H9 (cell line): Measurements from ENCODE around the gene S100A16. TPM values are rescaled to one million over a fixed set of nuclear protein-coding genes. Genes with fewer than 3 reads are reported as not detected.
A peak's percentile ranks its signal among the peaks of the same experiment; 100 is the strongest.

Source experiments
- DNase-seq: peaks from one replicate; pipeline ENCODE4 v3.0.0-alpha.2; 2017
- H2AFZ ChIP-seq: one replicate; pipeline ENCODE4 v1.6.1; 2013; ENCODE audit warnings: mild to moderate bottlenecking, low read length, control low read depth, moderate library complexity
- H2AK5ac ChIP-seq: 2 replicates; pipeline ENCODE4 v1.6.1; 2013; ENCODE audit warnings: low read length, control low read depth, mixed read lengths; ENCODE audit not compliant: insufficient read length
- H2BK120ac ChIP-seq: one replicate; pipeline ENCODE4 v1.6.1; 2013; ENCODE audit warnings: low read depth, mild to moderate bottlenecking, low read length, control low read depth, inconsistent platforms; ENCODE audit not compliant: poor library complexity, severe bottlenecking
- H2BK12ac ChIP-seq: 2 replicates; pipeline ENCODE4 v1.6.1; 2013; ENCODE audit warnings: low read length, control low read depth, mixed read lengths, low read depth; ENCODE audit not compliant: insufficient read length
- H2BK15ac ChIP-seq: 2 replicates; pipeline ENCODE4 v1.6.1; 2013; ENCODE audit warnings: low read depth, low read length, control low read depth
- H2BK20ac ChIP-seq: one replicate; pipeline ENCODE4 v1.6.1; 2013; ENCODE audit warnings: low read depth, mild to moderate bottlenecking, low read length, control low read depth, inconsistent platforms; ENCODE audit not compliant: poor library complexity, severe bottlenecking
- H2BK5ac ChIP-seq: 2 replicates; pipeline ENCODE4 v1.6.1; 2013; ENCODE audit warnings: low read length, control low read depth, mixed read lengths; ENCODE audit not compliant: insufficient read length
- H3K14ac ChIP-seq: 2 replicates; pipeline ENCODE4 v1.6.1; 2013; ENCODE audit warnings: low read length, control low read depth; ENCODE audit not compliant: insufficient read depth
- H3K18ac ChIP-seq: 2 replicates; pipeline ENCODE4 v1.6.1; 2013; ENCODE audit warnings: low read depth, mild to moderate bottlenecking, mixed read lengths, low read length, control low read depth; ENCODE audit not compliant: insufficient read length
- H3K23ac ChIP-seq: 2 replicates; pipeline ENCODE4 v1.6.1; 2013; ENCODE audit warnings: low read length, control low read depth, mixed read lengths, low read depth; ENCODE audit not compliant: insufficient read length
- H3K23me2 ChIP-seq: 2 replicates; pipeline ENCODE4 v1.6.1; 2013; ENCODE audit warnings: low read depth, mild to moderate bottlenecking, mixed read lengths, low read length, control low read depth; ENCODE audit not compliant: insufficient read length, poor library complexity, severe bottlenecking
- H3K27ac ChIP-seq: 2 replicates; pipeline ENCODE4 v1.5.1; 2013; ENCODE audit warnings: low read length, control low read depth, mixed read lengths, low read depth; ENCODE audit not compliant: insufficient read length
- H3K27me3 ChIP-seq: 2 replicates; pipeline ENCODE4 v1.6.1; 2013; ENCODE audit warnings: low read length, control low read depth, inconsistent platforms; ENCODE audit not compliant: insufficient read depth
- H3K4ac ChIP-seq: 2 replicates; pipeline ENCODE4 v1.6.1; 2013; ENCODE audit warnings: low read depth, mild to moderate bottlenecking, control low read depth, inconsistent platforms, low read length, moderate library complexity
- H3K4me1 ChIP-seq: 2 replicates; pipeline ENCODE4 v1.6.1; 2013; ENCODE audit warnings: low read length, control low read depth, inconsistent platforms; ENCODE audit not compliant: insufficient read depth
- H3K4me2 ChIP-seq: 2 replicates; pipeline ENCODE4 v1.6.1; 2013; ENCODE audit warnings: low read length, control low read depth, mixed read lengths; ENCODE audit not compliant: insufficient read length, insufficient read depth
- H3K56ac ChIP-seq: 2 replicates; pipeline ENCODE4 v1.6.1; 2013; ENCODE audit warnings: low read depth, mild to moderate bottlenecking, mixed read lengths, low read length, control low read depth; ENCODE audit not compliant: insufficient read length
- H3K79me1 ChIP-seq: 2 replicates; pipeline ENCODE4 v1.6.1; 2013; ENCODE audit warnings: low read depth, mild to moderate bottlenecking, moderate library complexity, low read length, control low read depth, inconsistent platforms; ENCODE audit not compliant: insufficient read depth, poor library complexity, severe bottlenecking
- H3K79me2 ChIP-seq: 2 replicates; pipeline ENCODE4 v1.6.1; 2013; ENCODE audit warnings: low read length, control low read depth, inconsistent platforms; ENCODE audit not compliant: insufficient read depth
- H3K9ac ChIP-seq: 2 replicates; pipeline ENCODE4 v1.6.1; 2013; ENCODE audit warnings: low read length, control low read depth, mixed read lengths; ENCODE audit not compliant: insufficient read length; ENCODE audit errors: extremely low read depth
- H3K9me3 ChIP-seq: one replicate; pipeline ENCODE4 v1.6.1; 2013; ENCODE audit warnings: low read depth, low read length, inconsistent platforms; ENCODE audit not compliant: control insufficient read depth
- H3T11ph ChIP-seq: one replicate; pipeline ENCODE4 v1.6.1; 2013; ENCODE audit warnings: mild to moderate bottlenecking, low read length, control low read depth, inconsistent platforms
- H4K20me1 ChIP-seq: one replicate; pipeline ENCODE4 v1.6.1; 2013; ENCODE audit not compliant: control insufficient read depth, insufficient read length, insufficient read depth
- H4K5ac ChIP-seq: 2 replicates; pipeline ENCODE4 v1.6.1; 2013; ENCODE audit warnings: low read depth, mild to moderate bottlenecking, mixed read lengths, low read length, control low read depth; ENCODE audit not compliant: insufficient read length
- H4K8ac ChIP-seq: replicated peaks from 2 replicates; pipeline ENCODE4 v1.6.1; 2013; ENCODE audit warnings: low read length, control low read depth, mixed read lengths, low read depth; ENCODE audit not compliant: insufficient read length
- H4K91ac ChIP-seq: 2 replicates; pipeline ENCODE4 v1.6.1; 2013; ENCODE audit warnings: low read depth, mild to moderate bottlenecking, moderate library complexity, mixed read lengths, low read length, control low read depth; ENCODE audit not compliant: insufficient read length
- H3K27ac Mint-ChIP-seq, 3 experiments: 2 replicates in 2 of 3; 3 replicates in 1 of 3; pipeline ENCODE4 v1.8.0; 2020 to 2021; ENCODE audit warnings: mixed read lengths in 3 of 3, mild to moderate bottlenecking in 1 of 3, moderate library complexity in 1 of 3
- H3K27me3 Mint-ChIP-seq: 2 replicates; pipeline ENCODE4 v1.8.0; 2021; ENCODE audit warnings: low read depth, mild to moderate bottlenecking, moderate library complexity, mixed read lengths
- H3K36me3 Mint-ChIP-seq, 3 experiments: 2 replicates in 2 of 3; 3 replicates in 1 of 3; pipeline ENCODE4 v1.8.0; 2020 to 2021; ENCODE audit warnings: low read depth in 3 of 3, mixed read lengths in 3 of 3; ENCODE audit not compliant: insufficient read depth in 1 of 3
- H3K4me1 Mint-ChIP-seq, 2 experiments: 2 replicates each; pipeline ENCODE4 v1.8.0; 2020; ENCODE audit warnings: mixed read lengths in 2 of 2
- H3K4me3 Mint-ChIP-seq, 2 experiments: 2 replicates in 1 of 2; 3 replicates in 1 of 2; pipeline ENCODE4 v1.8.0; 2020 to 2021; ENCODE audit warnings: mild to moderate bottlenecking in 2 of 2, mixed read lengths in 2 of 2, moderate library complexity in 1 of 2
- H3K9me3 Mint-ChIP-seq, 2 experiments: 2 replicates in 1 of 2; 3 replicates in 1 of 2; pipeline ENCODE4 v1.8.0; 2020; ENCODE audit warnings: mild to moderate bottlenecking in 2 of 2, mixed read lengths in 2 of 2, moderate library complexity in 1 of 2
- CTCF ChIP-seq: fragments of 200-600 bp; sonication (generic); conservative IDR thresholded peaks from 3 replicates; pipeline ENCODE4 v1.8.0; 2021; ENCODE audit warnings: antibody characterized with exemption, mild to moderate bottlenecking
- WGBS: extraction: QIAGEN DNeasy Blood & Tissue Kit; methylation state at CpG from one replicate; pipeline ENCODE4 v1.1.7; 2013; ENCODE audit warnings: missing lambda C conversion rate, low lambda C conversion rate, mixed read lengths; ENCODE audit not compliant: insufficient read length; ENCODE audit errors: extremely low coverage; 5-methylcytosine and 5-hydroxymethylcytosine counted together
- total RNA-seq: library from RNA; stranded (reverse); gene quantifications from 2 replicates; pipeline ENCODE4 v1.2.1, GENCODE V29; 2021

Gene S100A16
- total RNA-seq, 1 experiment from 2014 or later: 8.0 TPM

- Histone ChIP-seq H3T11ph (no peak overlapping the region), H3K56ac (no peak overlapping the region), H3K79me2 (no peaks in the 10 kb centered on the region), H4K8ac (no peak overlapping the region), H2BK120ac (no peak overlapping the region), H3K27ac (no peak overlapping the region), H3K4me1 (peaks cover 9% of the 10 kb centered on the region; the same call in 1 of the 2 replicates), H3K9ac (no peak overlapping the region), H2BK20ac (no peak overlapping the region), H3K4me2 (no peak overlapping the region), H3K23ac (no peak overlapping the region), H3K79me1 (no peaks in the 10 kb centered on the region), H3K14ac (no peak overlapping the region), H3K23me2 (peaks cover 3% of the 10 kb centered on the region), H3K27me3 (no peaks in the 10 kb centered on the region), H3K18ac (no peak overlapping the region), H2BK12ac (no peak overlapping the region), H3K4ac (no peak overlapping the region), H2BK15ac (no peak overlapping the region), H4K5ac (no peak overlapping the region), H2AFZ (no peak overlapping the region), H4K20me1 (no peaks in the 10 kb centered on the region), H2AK5ac (no peak overlapping the region), H2BK5ac (no peak overlapping the region), H3K9me3 (no peaks in the 10 kb centered on the region), H4K91ac (no peak overlapping the region)
- DNase-seq: no peak
- TF ChIP-seq CTCF: no peak
- Mint-ChIP-seq H3K27ac (peak overlapping the region in 2 of 3 experiments; percentile 38 to 96; a peak in 2 of 7 replicates), H3K4me3 (peak overlapping the region in 1 of 2 experiments; percentile 60; a peak in 1 of 5 replicates), H3K4me1 (peaks cover 38 to 55% of the 10 kb centered on the region in 2 experiments), H3K9me3 (no peaks in the 10 kb centered on the region), H3K36me3 (peaks cover 0 to 6% (median 4%) of the 10 kb centered on the region in 3 experiments; a peak in 3 of 7 replicates), H3K27me3 (peaks cover 2% of the 10 kb centered on the region)
- WGBS: no CpG with 5 or more reads among the region's 6 CpGs
Observed at GRCh38 chr1:153609585-153609907, 3.4 kb downstream of the S100A16 start.
